GM19395 (cell line): ENCODE measurements around the gene TMEM108.

Experiments used
- ATAC-seq: cut with Tn5 transposase; IDR thresholded peaks from one replicate; pipeline ENCODE4 v1.9.1; 2021; ENCODE audit warnings: mild to moderate bottlenecking, moderate library complexity; ENCODE audit not compliant: unreplicated experiment

Gene TMEM108

GRCh38 chr3:133159498-133160475 is 121.6 kb downstream of the TMEM108 start:
- ATAC-seq: peak; percentile 73

DNA sequence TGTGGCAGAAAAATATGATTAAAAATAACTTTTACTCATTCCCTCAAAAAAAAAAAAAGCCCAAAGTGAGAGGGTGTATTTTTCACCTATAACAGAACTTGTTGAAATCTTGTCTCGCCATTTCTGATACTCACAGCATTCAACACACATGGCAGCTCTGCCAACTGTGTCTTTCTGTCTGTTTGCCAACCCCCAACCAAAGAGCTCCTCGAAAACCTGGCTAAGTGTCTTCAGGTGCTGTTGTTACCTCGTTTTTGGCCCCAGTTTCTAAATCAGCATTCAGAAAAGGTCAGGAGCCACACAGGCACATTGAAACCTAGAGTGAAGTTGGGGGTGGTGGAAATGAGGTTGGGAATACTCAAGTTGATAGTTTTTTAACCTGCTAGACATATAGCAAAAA is 123.5 kb downstream of the TMEM108 start:
- no peak for ATAC-seq

- ATAC-seq: no peak
These were observed 124.1 kb downstream of the TMEM108 start for GRCh38 chr3:133162265-133162664.

DNA sequence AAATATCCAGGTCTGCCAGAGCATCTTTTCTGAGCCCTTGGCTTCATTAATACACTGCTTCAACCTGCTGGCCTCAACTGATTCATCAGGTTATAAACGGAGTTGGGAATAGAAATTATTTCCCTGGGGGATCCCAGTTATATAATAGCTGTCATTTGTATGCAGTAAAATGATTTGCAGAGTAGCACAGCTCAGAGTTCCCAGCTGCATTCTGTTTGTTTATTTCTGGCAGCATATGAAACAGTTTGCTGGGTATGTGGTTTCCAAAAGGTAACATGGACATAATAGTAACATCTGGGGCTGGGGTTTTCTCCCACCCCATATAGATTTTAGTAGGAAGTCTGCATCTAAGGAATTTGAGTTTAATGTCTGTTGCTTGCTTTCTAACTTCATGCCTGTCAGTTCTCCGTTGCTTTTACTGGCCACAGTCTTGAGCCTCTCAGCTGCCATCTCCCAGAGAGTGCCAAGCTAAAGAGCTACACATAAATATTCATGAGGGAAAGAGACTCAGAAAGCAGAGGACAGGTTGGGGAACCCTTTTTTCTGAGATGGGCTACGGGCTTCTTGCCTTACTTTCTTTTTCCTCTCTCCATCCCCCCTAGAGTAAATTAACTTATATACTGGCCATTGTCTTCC is 124.6 kb downstream of the TMEM108 start:
- ATAC-seq: no peak

GRCh38 chr3:133167340-133168024 is 129.3 kb downstream of the TMEM108 start:
- ATAC-seq: no peak

DNA sequence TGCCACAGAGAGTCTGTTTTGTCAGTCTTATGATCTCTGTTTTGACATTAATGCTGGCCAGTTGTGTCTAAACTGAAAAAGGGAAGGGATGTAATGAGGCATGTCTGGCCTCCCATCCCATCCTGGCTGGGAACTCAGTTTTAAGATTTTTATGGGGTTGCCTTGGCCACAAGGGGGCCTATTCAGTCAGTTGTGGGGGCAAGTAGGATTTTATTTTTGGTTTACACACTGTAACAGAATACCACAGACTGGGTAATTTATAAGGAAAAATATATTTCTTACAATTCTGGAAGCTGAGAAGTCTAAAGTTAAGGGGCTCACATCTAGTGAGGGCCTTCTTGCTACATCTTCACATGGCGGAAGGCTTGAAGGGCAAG is 129.8 kb downstream of the TMEM108 start:
- ATAC-seq: no peak

DNA sequence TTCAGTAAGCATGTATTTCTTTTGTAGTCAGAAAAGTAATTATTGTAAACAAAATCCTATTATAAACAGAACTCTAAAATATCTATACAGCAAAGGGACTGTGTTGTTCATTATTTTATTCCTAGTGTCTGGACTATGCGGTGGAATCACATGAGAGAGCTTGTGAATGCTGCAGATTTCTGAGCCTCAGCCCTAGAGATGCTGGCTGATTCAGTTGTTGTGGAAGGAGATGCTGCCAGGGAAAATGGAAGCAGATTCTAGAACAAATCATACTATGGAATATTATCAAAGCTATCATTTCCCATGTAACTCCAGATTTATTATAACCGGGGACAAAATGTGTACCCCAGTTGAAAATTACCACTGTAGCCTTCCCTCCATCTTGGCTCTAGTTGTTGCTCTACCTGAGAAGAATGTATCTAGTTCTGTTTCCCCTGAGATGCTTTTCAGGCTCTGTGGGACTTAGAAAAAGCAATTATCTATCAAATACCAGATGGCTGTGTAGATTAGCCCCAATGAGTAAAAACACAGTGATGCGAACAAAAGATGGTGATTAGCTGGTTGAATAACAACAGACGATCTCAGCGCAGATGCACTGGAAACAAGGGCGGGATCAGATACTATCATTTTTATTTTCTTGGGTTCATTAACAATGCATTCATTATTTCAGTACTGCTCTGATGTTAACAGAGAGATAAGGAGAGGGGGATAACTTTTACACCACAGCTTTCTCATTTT is 131.3 kb downstream of the TMEM108 start:
- ATAC-seq: no peak

GRCh38 chr3:133171831-133172230 is 133.6 kb downstream of the TMEM108 start:
- no peak for ATAC-seq

- ATAC-seq: no peak
These were observed 143.4 kb downstream of the TMEM108 start for GRCh38 chr3:133181392-133182150.

DNA sequence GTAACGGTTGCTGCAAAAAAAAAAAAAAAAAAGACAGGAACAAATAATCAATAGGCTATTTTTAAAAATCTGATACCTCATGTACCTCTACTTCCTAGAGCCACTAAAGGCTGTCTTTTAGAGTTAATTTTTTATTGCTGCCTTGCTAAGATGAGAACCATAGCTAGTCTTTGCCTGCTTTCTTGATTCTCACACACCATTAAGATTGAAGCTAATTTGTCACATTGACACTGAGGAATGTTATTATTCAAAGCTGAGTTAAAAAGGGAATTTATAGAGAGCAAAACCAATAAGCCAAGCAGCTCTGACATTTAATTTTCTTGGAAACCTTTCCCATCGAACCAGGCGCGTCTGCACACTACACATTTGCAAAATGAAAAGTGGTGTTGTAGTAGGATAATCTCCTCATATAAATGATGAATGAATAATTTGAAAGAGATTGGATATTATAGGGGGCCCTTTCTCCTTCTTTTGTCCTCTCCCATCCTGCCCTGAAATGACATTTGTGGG is 149.7 kb downstream of the TMEM108 start:
- ATAC-seq: no peak

DNA sequence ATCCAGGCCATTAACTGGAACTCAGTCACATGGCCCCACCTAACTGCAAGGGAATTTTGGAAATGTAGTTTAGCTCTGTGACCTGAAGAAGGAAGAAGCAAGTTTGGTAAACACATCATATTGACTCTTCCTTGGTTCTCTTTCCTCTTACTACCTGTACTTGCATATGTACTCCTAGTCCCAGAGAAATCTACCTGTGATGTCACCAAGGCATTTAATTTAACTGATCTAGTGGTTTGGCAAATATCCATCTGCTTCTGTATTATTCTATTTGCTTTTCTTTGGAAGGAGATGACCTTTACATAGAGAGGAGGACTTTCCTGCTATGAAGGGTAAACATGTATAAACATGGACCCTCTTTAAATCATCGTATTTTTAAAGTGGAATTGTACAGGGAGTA is 150.8 kb downstream of the TMEM108 start:
- no peak for ATAC-seq

GRCh38 chr3:133189893-133190292 is 151.7 kb downstream of the TMEM108 start:
- ATAC-seq: no peak

DNA sequence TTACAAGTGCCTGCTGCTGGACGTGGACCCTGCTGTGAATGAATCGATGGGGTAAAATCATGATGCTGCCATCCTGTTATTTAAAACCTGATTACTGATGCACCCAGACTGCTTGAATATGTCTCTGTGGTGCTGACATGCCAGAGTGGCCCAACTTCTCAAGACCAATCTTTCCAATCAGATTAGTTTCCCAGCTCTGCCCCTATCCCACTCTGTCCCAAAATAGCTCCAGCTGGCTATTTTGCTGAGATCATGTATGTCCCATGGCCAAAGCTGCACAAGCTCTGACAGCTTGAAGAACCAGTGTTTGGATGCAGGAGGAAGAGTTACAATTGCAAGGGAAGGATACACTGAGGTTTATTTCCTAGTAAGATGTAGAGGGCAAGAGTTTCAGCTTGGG is 153.6 kb downstream of the TMEM108 start:
- no peak for ATAC-seq

DNA sequence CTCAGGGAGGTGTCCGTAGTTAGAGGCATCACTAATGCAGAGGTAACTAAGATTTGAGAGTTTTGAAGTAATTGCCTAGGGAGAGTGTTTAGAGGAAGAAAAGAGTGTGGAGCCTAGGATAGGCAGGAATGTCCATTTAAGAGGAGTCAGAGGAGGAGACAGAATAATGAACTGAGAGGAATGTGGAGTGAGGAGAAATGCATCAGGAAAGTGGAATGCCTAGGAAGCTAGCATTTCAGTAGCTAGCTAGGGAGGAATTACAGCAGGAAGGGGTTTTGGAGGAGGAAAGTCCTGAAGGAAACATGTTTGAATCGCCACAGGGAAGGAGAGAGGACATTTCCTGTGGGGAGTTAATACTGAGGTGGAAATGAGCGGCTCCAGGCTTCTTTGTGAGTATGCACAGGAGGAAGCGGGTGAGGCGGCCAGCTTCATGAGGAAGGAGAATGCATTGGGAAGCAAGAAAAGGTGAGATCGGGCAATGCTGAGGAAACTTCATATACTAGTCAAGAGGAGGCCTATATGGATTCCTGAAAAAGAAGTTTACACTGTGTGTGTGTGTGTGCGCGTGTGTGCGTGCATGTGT is 154.3 kb downstream of the TMEM108 start:
- ATAC-seq: no peak

DNA sequence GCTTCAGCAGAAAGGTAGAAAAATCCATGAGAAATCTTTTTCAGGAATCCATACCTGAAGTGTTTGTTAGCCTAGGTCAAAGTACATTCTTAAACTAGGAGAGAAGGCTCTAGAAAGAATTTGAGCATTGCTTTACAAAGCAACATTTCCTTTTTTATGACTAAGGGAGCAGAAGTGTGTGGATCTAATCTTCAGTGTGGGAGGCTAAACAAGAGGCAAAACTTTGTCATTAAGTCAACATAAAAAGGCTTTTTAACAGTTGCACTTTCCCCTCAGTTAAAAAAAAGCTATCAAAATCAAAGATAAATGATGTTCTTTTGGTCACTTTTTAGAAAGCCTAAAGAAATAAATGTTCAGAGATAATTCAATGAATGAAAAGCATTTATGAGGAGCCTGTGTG is 154.8 kb downstream of the TMEM108 start:
- ATAC-seq: no peak

DNA sequence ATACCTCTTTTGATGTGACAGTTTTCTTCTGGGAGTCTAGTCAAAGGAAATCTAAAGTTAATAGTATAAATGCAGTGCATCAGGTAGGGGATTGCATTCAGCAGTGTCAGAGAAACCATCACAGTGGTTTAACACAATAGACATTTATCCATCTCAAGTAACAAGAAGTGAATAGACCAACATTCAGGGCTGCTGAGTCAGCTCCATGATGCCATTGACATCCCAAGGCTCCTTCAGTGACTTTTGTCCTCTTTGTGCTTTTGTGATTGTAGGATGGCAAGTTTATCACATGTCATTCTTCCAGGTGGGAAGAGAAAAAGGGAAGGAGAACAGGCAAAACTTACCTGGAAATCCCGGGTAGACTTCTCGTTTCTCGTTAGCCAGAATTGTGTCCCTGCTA is 158.3 kb downstream of the TMEM108 start:
- no peak for ATAC-seq

- no peak for ATAC-seq
These were observed 159.4 kb downstream of the TMEM108 start for GRCh38 chr3:133197619-133198018.

GRCh38 chr3:133206921-133207320 is 168.7 kb downstream of the TMEM108 start:
- no peak for ATAC-seq

DNA sequence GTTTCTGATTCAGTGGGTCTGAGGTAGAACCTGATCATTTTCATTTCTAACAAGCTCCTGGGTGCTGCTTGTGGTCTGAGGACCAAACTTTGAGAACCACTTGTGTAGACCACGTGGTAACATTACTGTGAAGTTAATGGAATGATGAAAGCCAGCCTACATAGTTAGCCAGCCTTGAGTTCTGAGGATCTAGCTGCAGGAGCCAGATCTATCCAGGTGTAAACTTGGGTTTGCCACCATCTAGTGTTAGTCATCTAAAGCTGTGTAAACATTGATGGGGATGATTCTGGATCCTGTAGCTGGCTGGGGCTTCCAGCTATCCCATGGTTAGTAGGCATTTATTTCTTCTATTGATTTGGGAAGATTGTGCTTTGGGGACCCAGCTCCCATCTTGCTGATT is 170.0 kb downstream of the TMEM108 start:
- ATAC-seq: no peak
